ENCODE measurements around the gene WFDC13.
"Not testable (repeated sequence)": the region's sequence is repeated elsewhere in the genome, so short reads cannot be mapped to it uniquely, and the experiment has no call there.

The WFDC13 gene

GRCh38 chr20:45701873-45702272 is at the start of gene WFDC13:
WFDC13 (plus strand) TSS chr20:45702038; CDS start chr20:45702124, 86 bp downstream.
- DNase-seq (ENCODE audit: low read depth) = no peak

- not testable (repeated sequence) for DNase-seq (ENCODE audit: low read depth)
Measured at GRCh38 chr20:45657038-45657437, 44.8 kb upstream of the WFDC13 start.

GRCh38 chr20:45670139-45670538 is 31.7 kb upstream of the WFDC13 start, which contains the start of gene WFDC11:
WFDC11 (minus strand) TSS chr20:45670239; CDS start chr20:45650600, 19,639 bp downstream.
- DNase-seq (ENCODE audit: low read depth) = no peak

GRCh38 chr20:45672765-45673164 is 29.1 kb upstream of the WFDC13 start:
- no peak for DNase-seq (ENCODE audit: low read depth)

GRCh38 chr20:45679650-45680049 is 22.2 kb upstream of the WFDC13 start:
- DNase-seq (ENCODE audit: low read depth) = no peak

GRCh38 chr20:45685896-45686295 is 15.9 kb upstream of the WFDC13 start:
- no peak for DNase-seq (ENCODE audit: low read depth)

- DNase-seq (ENCODE audit: low read depth) = not testable (repeated sequence)
Measured at GRCh38 chr20:45693346-45693745, 8.5 kb upstream of the WFDC13 start.

GRCh38 chr20:45695496-45695895 is 6.3 kb upstream of the WFDC13 start:
- no peak for DNase-seq (ENCODE audit: low read depth)

GRCh38 chr20:45701104-45701503 is 734 bp upstream of the WFDC13 start:
- no peak for DNase-seq (ENCODE audit: low read depth)

- DNase-seq (ENCODE audit: low read depth) = no peak
Measured at GRCh38 chr20:45704969-45705637, 3.3 kb downstream of the WFDC13 start, which contains the start of gene WFDC10B. WFDC10B (minus strand) TSS chr20:45705019; CDS start chr20:45685992, 19,027 bp downstream.

GRCh38 chr20:45716141-45716688 is 14.4 kb downstream of the WFDC13 start:
- DNase-seq (ENCODE audit: low read depth) = not testable (repeated sequence)

- no peak for DNase-seq (ENCODE audit: low read depth)
Measured at GRCh38 chr20:45722047-45722446, 20.2 kb downstream of the WFDC13 start, which contains the start of gene SPINT4. SPINT4 (plus strand) TSS chr20:45722347; CDS start chr20:45722368, 21 bp downstream.

- DNase-seq (ENCODE audit: low read depth) = no peak
Measured at GRCh38 chr20:45725134-45725533, 23.3 kb downstream of the WFDC13 start.

- DNase-seq (ENCODE audit: low read depth) = no peak
Measured at GRCh38 chr20:45727044-45727443, 25.2 kb downstream of the WFDC13 start.

- DNase-seq (ENCODE audit: low read depth) = no peak
Measured at GRCh38 chr20:45732199-45732598, 30.4 kb downstream of the WFDC13 start.

GRCh38 chr20:45735552-45735951 is 33.7 kb downstream of the WFDC13 start:
- no peak for DNase-seq (ENCODE audit: low read depth)

GRCh38 chr20:45735988-45736387 is 34.1 kb downstream of the WFDC13 start:
- no peak for DNase-seq (ENCODE audit: low read depth)

- DNase-seq (ENCODE audit: low read depth) = no peak
Measured at GRCh38 chr20:45742596-45742995, 40.8 kb downstream of the WFDC13 start.

GRCh38 chr20:45745015-45745414 is 43.2 kb downstream of the WFDC13 start:
- no peak for DNase-seq (ENCODE audit: low read depth)

GRCh38 chr20:45751721-45752120 is 49.9 kb downstream of the WFDC13 start:
- DNase-seq (ENCODE audit: low read depth) = no peak

- DNase-seq (ENCODE audit: low read depth) = no peak
Measured at GRCh38 chr20:45752746-45753145, 50.9 kb downstream of the WFDC13 start.

- no peak for DNase-seq (ENCODE audit: low read depth)
Measured at GRCh38 chr20:45758096-45758495, 56.3 kb downstream of the WFDC13 start.

All from stimulated activated CD4-positive, alpha-beta T cell treated with anti-CD3 and anti-CD28 coated beads, Interleukin-2, amount 100 ng/mL, for 4 hours (primary cell).